Gastroesophageal sphincter (tissue), 3 donors: ENCODE data around the gene RGS9.

Experiments
- CTCF ChIP-seq, 4 experiments: fragments of 200-600 bp in 2 of 4; fragments of 450-650 bp in 2 of 4; sonication (generic) in 1 of 4; IDR thresholded peaks; one replicate each; pipeline ENCODE4 v1.5.1; 2017 to 2019; ENCODE audit warnings: antibody characterized with exemption in 4 of 4, mild to moderate bottlenecking in 2 of 4, moderate library complexity in 2 of 4
- POLR2A ChIP-seq, 2 donors: fragments of 450-650 bp; IDR thresholded peaks; one replicate each; pipeline ENCODE4 v1.6.1; 2017; ENCODE audit warnings: antibody characterized with exemption in 2 of 2, mild to moderate bottlenecking in 2 of 2, moderate library complexity in 1 of 2
- POLR2AphosphoS5 ChIP-seq: sonication (generic); formaldehyde crosslinking; IDR thresholded peaks from one replicate; pipeline ENCODE4 v1.6.1; 2017; ENCODE audit warnings: antibody characterized with exemption

GRCh38 chr17:65227637-65228036 lies 90.5 kb downstream of the RGS9 start:
- no peak for TF ChIP-seq POLR2AphosphoS5
- TF ChIP-seq CTCF (IDR thresholded peaks at IDR 0.05) = no peak
- TF ChIP-seq POLR2A (IDR thresholded peaks at IDR 0.05) = no peak
